ENCODE results near the gene L1CAM.

DNA sequence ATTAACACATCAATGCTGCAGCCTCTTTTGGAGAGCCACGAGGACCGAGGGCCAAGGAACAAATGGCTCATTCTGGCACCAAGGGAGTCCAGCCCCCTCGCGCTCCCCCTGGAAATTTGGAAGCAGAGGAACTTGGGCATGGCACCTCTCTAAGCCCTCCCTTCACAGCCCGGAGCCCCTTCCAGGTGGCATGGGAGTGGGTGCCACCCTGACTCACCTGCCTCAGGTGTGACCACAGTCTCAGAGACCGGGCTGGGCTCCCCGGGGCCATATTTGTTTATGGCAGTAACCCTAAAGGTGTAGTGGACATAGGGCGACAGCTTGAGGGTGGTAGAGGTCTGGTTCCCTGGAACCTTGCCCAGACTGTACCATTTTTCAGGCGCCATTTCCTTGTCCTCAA is 18.8 kb downstream of the L1CAM start:
- TF ChIP-seq, protein P1, sequence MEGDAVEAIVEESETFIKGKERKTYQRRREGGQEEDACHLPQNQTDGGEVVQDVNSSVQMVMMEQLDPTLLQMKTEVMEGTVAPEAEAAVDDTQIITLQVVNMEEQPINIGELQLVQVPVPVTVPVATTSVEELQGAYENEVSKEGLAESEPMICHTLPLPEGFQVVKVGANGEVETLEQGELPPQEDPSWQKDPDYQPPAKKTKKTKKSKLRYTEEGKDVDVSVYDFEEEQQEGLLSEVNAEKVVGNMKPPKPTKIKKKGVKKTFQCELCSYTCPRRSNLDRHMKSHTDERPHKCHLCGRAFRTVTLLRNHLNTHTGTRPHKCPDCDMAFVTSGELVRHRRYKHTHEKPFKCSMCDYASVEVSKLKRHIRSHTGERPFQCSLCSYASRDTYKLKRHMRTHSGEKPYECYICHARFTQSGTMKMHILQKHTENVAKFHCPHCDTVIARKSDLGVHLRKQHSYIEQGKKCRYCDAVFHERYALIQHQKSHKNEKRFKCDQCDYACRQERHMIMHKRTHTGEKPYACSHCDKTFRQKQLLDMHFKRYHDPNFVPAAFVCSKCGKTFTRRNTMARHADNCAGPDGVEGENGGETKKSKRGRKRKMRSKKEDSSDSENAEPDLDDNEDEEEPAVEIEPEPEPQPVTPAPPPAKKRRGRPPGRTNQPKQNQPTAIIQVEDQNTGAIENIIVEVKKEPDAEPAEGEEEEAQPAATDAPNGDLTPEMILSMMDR (IDR thresholded peaks at IDR 0.05): no peak
- TF ChIP-seq SIN3A (IDR thresholded peaks at IDR 0.05; ENCODE audit: borderline replicate concordance, insufficient read depth, low read depth, low read length): no peak
- TF ChIP-seq, protein P2, sequence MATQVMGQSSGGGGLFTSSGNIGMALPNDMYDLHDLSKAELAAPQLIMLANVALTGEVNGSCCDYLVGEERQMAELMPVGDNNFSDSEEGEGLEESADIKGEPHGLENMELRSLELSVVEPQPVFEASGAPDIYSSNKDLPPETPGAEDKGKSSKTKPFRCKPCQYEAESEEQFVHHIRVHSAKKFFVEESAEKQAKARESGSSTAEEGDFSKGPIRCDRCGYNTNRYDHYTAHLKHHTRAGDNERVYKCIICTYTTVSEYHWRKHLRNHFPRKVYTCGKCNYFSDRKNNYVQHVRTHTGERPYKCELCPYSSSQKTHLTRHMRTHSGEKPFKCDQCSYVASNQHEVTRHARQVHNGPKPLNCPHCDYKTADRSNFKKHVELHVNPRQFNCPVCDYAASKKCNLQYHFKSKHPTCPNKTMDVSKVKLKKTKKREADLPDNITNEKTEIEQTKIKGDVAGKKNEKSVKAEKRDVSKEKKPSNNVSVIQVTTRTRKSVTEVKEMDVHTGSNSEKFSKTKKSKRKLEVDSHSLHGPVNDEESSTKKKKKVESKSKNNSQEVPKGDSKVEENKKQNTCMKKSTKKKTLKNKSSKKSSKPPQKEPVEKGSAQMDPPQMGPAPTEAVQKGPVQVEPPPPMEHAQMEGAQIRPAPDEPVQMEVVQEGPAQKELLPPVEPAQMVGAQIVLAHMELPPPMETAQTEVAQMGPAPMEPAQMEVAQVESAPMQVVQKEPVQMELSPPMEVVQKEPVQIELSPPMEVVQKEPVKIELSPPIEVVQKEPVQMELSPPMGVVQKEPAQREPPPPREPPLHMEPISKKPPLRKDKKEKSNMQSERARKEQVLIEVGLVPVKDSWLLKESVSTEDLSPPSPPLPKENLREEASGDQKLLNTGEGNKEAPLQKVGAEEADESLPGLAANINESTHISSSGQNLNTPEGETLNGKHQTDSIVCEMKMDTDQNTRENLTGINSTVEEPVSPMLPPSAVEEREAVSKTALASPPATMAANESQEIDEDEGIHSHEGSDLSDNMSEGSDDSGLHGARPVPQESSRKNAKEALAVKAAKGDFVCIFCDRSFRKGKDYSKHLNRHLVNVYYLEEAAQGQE (IDR thresholded peaks at IDR 0.05; ENCODE audit: insufficient read depth in 1 of 2, low read depth in 2 of 2, low read length in 1 of 2): no peak
- TF ChIP-seq POLR2AphosphoS5 (IDR thresholded peaks at IDR 0.05; ENCODE audit: low read depth, low read length): no peak

All from Panc1 (cell line).